GM21447 (cell line): Measurements from ENCODE around the gene CDK13.
"Not testable (repeated sequence)": the region's sequence is repeated elsewhere in the genome, so short reads cannot be mapped to it uniquely, and the experiment has no call there.

ENCODE experiments used
- ATAC-seq: cut with Tn5 transposase; IDR thresholded peaks from one replicate; pipeline ENCODE4 v1.9.1; 2021; ENCODE audit not compliant: unreplicated experiment

The CDK13 gene

DNA sequence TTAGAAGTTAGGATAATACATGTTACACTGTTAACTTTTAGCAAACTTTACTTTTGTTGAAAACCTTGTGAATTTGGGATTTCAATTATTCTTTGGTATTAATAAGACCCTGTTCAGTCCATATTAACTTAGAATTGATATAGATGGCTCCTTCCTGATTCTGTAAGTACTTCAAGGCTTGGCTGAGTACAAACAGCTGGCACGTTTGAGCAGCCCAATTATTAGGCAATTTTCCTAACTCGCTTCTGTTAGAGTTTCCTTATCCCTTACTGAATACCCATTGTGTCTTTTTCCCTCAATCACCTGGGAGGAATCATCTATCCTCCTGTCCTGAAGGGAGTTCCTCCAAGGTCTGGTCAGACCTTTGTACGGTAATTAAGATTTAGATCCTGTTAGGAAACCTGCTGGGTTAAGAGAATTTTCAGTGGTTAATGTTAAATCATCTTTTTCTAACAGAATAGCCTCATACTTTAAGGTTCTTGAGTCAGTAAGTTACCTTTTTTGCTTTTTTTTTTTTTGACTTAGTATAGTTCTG lies 195.6 kb downstream of the CDK13 start:
- ATAC-seq, result not testable (repeated sequence)

GRCh38 chr7:40147371-40148246 lies 197.6 kb downstream of the CDK13 start:
- no peak for ATAC-seq

DNA sequence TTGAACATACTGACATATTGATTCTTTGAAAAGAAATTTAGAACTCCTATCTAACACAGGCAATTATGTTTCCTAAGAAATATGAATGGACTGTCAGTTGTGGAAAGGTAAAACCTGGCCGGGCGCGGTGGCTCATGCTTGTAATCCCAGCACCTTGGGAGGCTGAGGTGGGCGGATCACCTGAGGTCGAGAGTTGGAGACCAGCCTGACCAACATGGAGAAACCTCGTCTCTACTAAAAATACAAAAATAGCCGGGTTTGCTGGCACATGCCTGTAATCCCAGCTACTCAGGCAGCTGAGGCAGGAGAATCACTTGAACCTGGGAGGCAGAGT lies 198.2 kb downstream of the CDK13 start:
- not testable (repeated sequence) for ATAC-seq

DNA sequence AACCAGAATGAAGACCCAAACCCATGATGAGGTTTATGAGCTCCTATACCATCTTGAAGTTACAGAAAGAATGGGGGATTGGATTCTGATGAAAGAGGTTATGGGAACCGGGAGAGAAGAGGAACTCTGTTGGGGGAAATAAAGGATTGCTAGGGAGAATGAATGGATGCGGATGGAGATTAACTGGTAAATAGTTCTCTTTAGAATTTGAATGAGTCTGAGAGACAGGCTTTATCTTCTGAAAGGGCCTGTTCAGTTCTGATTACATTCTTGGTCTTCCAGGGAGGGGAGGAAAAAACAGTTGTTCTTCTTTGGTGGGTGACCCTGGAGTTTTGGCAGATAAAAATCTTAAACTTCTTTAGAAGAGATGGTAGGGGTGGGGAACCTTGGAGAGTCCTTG lies 198.6 kb downstream of the CDK13 start:
- ATAC-seq, result no peak
